ENCODE results near the gene RAB11FIP3.

DNA sequence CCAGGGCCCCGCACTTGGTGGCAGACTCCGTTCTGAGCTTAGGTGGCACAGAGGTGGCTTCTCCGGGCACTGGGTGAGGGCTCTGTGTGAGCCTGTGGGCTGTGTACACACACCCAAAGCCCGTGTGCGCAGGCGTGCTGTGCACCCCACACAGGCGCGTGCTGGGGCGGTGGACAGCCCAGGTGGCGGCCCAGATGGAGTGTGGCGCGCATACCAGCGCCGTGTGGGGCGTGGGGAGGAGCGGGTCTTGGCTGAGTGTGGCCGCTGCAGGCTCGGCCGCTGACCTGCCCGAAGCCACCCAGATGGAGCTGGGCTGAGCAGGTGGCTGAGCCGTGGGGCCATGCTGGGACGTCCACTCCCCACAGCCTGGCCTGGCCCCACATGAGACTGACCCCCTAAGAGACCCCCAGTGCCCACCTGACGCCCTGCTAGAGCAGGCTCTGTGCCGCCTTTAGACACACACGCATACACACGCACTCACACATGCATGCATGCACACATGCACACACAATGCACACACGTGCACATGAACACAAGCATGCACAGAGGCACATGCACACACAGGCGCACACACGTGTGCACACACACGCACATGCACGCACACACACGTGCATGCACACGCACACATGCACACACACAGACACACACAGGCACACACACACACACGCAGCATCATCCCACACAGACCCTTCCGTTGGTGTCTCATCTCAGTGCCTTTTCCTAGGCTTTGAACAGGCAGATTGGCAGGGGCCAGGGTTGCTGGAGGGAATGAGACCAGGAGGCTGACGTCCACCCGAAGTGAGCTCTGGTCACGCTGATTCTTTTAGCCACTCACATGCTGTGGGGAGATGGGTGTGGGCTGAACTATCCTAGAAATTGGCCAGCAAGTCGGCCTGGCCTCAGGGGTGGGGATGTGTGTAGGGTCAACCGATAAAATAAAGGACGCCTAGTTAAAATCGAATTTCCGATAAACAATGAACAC lies 136.8 kb downstream of the RAB11FIP3 start:
- TF ChIP-seq, protein P1, sequence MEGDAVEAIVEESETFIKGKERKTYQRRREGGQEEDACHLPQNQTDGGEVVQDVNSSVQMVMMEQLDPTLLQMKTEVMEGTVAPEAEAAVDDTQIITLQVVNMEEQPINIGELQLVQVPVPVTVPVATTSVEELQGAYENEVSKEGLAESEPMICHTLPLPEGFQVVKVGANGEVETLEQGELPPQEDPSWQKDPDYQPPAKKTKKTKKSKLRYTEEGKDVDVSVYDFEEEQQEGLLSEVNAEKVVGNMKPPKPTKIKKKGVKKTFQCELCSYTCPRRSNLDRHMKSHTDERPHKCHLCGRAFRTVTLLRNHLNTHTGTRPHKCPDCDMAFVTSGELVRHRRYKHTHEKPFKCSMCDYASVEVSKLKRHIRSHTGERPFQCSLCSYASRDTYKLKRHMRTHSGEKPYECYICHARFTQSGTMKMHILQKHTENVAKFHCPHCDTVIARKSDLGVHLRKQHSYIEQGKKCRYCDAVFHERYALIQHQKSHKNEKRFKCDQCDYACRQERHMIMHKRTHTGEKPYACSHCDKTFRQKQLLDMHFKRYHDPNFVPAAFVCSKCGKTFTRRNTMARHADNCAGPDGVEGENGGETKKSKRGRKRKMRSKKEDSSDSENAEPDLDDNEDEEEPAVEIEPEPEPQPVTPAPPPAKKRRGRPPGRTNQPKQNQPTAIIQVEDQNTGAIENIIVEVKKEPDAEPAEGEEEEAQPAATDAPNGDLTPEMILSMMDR (conservative IDR thresholded peaks at IDR 0.05 in 1 of 2, IDR thresholded peaks at IDR 0.05 in 1 of 2; ENCODE audit: extremely low read depth in 1 of 2, insufficient read depth in 1 of 2, low read depth in 1 of 2, low read length in 2 of 2) = no peak
- TF ChIP-seq EZH2 (IDR thresholded peaks at IDR 0.05; ENCODE audit: borderline replicate concordance, low read length) = no peak
